Activated CD8-positive, alpha-beta memory T cell treated with anti-CD3 and anti-CD28 coated beads for 24 hours (primary cell): ENCODE results near the gene MT1F.
"Not testable (repeated sequence)": the region's sequence is repeated elsewhere in the genome, so short reads cannot be mapped to it uniquely, and the experiment has no call there.

Experiments
- DNase-seq: peaks from one replicate; pipeline ENCODE4 v3.0.0-alpha.2; 2020

The MT1F gene

GRCh38 chr16:56657555-56658326, at the start of gene MT1F:
TSS of gene MT1F (plus strand) at chr16:56657959. CDS start at chr16:56658059, 100 bp downstream.
- peak; percentile 92 for DNase-seq

DNA sequence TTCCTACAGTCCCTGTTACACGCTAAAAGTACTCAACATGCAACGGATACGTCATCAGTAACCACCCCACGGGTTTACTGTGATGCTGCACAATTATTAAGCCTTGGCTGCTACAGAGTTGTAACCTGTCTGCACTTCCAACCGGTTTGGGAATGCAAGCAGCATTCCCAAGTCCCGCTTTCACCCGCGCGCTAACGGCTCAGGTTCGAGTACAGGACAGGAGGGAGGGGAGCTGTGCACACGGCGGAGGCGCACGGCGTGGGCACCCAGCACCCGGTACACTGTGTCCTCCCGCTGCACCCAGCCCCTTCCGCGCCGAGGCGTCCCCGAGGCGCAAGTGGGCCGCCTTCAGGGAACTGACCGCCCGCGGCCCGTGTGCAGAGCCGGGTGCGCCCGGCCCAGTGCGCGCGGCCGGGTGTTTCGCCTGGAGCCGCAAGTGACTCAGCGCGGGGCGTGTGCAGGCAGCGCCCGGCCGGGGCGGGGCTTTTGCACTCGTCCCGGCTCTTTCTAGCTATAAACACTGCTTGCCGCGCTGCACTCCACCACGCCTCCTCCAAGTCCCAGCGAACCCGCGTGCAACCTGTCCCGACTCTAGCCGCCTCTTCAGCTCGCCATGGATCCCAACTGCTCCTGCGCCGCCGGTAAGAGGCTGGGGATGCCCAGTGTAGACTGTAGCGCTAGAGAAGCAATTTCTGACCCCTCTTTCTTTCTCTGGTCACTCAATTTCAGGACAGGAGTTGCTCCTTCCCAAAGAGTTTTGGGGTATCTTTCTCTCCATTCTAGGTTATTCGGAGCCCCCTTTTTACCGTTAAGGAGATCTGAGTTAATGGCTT, 49.5 kb upstream of the MT1F start, which contains the start of gene MT2A:
TSS of gene MT2A (plus strand) at position 542 of the 833 bp plus-strand sequence. CDS start at position 614, 72 bp downstream.
- DNase-seq, result peak; percentile 92

- DNase-seq, result peak; percentile 69
Measured at GRCh38 chr16:56608876-56609462, 48.8 kb upstream of the MT1F start.

DNA sequence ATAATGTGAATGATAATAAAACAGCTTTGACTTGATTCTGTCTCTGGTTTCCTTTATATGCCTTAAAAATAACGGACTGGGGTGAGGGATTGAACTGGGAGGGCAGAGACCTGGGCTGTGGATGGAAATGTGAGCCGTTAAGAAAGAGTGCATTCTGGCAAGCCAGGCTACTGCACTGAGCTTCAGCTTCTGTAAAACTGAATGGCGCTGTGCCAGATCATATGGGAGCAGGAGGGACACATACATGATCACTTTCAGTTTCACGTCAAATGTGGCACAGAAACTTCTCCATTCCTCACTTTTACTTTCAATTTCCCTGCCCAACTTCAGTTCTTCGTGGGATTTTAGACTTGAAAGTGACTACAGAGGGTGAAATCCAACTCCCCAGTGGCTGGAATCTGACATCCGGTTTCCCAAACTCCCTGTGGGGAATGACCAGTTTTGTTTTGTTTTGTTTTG, 48.3 kb upstream of the MT1F start:
- DNase-seq, result peak; percentile 79

GRCh38 chr16:56610017-56610608, 47.6 kb upstream of the MT1F start:
- DNase-seq, result peak; percentile 81

GRCh38 chr16:56610609-56611111, 47.1 kb upstream of the MT1F start:
- no peak for DNase-seq

GRCh38 chr16:56611281-56611833, 46.4 kb upstream of the MT1F start:
- DNase-seq, result no peak

- no peak for DNase-seq
Measured at GRCh38 chr16:56613706-56614105, 44.1 kb upstream of the MT1F start.

DNA sequence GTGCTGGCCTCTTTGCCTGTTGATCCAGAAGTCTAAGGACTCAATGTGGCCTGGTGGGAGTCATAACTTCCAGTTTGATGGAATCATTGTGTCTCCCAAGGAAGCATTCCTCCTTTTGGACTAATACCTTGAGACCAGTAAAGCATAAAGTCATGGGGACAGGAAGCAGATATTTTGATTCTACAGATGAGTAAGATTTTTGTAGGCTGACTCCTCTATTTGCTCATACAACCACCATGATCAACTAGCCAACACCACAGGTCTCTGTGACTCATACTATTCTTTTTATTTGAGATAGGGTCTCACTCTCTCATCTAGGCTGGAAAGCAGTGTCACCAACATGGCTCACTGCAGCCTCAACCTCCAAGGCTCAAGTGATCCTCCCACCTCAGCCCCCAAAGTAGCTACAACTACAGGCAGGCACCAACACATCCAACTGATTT, 43.2 kb upstream of the MT1F start:
- no peak for DNase-seq

GRCh38 chr16:56615353-56615752, 42.4 kb upstream of the MT1F start:
- no peak for DNase-seq

DNA sequence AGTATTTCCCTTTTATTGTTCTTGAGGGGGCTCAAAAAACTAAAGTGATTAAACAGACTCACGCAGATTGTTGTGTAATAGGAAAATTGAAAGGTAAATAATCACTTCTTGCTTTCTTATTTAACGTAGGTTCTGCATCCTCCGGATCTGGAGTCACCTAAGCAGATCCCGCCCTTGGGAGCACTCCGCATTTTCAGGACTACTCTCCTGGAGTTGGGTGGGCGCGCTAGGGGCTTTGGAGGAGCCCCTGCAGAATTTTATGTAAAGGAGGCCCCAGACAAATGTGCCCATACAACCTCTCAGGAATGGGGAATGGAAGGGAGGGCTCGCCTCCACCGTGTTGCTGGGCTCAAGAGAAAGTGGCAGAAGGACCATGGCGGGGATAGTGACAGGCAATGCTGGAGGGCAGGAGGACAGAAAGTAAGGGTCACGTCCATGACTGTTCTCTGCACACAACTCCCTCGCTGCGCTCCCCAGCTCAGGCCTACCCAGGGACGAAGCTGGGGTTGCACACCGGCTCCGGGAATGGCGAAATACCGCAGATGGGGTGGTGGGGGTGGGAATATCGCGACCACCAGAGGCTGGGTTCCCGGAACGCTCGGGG, 41.0 kb upstream of the MT1F start:
- no peak for DNase-seq

- DNase-seq, result peak; percentile 73
Measured at GRCh38 chr16:56617212-56618085, 40.3 kb upstream of the MT1F start.

- DNase-seq, result no peak
Measured at GRCh38 chr16:56618138-56618537, 39.6 kb upstream of the MT1F start.

GRCh38 chr16:56620339-56620897, 37.3 kb upstream of the MT1F start:
- DNase-seq, result no peak

DNA sequence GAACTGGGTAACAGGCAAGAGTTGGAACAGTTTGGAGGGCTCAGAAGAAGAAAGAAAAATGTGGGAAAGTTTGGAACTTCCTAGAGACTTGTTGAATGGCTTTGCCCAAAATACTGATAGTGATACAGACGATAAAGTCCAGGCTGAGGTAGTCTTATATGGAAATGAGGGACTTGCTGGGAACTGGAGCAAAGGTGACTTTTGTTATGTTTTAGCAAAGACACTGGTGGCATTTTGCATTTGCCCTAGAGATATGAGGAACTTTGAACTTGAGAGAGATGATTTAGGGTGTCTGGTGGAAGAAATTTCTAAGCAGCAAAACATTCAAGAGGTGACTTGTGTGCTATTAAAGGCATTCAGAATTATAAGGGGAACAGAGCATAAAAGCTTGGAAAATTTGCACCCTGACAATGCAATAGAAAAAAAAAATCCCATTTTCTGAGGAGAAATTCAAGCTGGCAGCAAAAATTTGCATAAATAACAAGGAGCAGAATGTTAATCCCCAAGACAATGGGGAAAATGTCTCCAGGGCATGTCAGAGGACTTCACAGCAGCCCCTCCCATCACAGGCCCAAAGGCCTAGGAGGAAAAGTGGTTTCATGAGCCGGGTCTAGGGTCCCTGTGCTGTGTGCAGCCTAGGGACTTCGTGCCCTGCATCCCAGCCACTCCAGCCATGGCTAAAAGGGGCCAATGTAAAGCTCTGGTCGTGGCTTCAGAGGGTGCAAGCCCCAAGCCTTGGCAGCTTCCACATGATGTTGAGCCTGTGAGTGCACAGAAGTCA, 35.9 kb upstream of the MT1F start:
- not testable (repeated sequence) for DNase-seq

GRCh38 chr16:56623184-56623583, 34.6 kb upstream of the MT1F start:
- not testable (repeated sequence) for DNase-seq

DNA sequence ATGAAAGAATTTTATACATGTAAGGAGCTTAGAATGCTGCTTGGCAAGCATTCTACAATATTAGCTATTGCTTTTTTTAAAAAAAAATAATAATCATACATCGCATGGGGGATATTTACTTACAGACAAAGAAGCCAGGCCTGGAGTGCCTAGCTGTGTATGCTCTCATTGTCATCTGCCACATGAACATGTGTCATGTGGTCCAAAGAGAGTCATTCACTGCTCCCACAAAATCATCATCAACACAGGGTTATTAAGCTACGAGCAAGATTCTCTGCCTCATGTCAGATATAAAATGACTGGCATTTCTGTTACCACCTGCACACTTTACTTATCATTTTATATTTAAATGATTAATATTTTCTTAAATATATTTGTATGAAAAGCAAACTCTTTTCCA, 34.1 kb upstream of the MT1F start:
- no peak for DNase-seq

GRCh38 chr16:56625140-56625942, 32.4 kb upstream of the MT1F start, which contains the start of gene MT1E:
TSS of gene MT1E (plus strand) at chr16:56625781. CDS start at chr16:56625852, 71 bp downstream.
- DNase-seq, result peak; percentile 84
